CD4-positive, alpha-beta T cell treated with Interleukin-17A for 4 hours (primary cell): Measurements from ENCODE around the gene TRIM36.
A peak's percentile ranks its signal among the peaks of the same experiment; 100 is the strongest.

Experiments used
- DNase-seq: peaks from one replicate; pipeline ENCODE4 v3.0.0-alpha.2; 2020; ENCODE audit warnings: mixed read lengths

TRIM36 gene

GRCh38 chr5:115160975-115161475 lies 8.7 kb downstream of the TRIM36 start:
- no peak for DNase-seq

- DNase-seq, result no peak
Measured at GRCh38 chr5:115151208-115151805, 18.4 kb downstream of the TRIM36 start.

- DNase-seq, result no peak
Measured at GRCh38 chr5:115150512-115150911, 19.2 kb downstream of the TRIM36 start.

GRCh38 chr5:115147052-115147451 lies 22.7 kb downstream of the TRIM36 start:
- no peak for DNase-seq

GRCh38 chr5:115136294-115136693 lies 33.4 kb downstream of the TRIM36 start:
- DNase-seq, result no peak

GRCh38 chr5:115132465-115132864 lies 37.2 kb downstream of the TRIM36 start:
- no peak for DNase-seq

- DNase-seq, result no peak
Measured at GRCh38 chr5:115126303-115126702, 43.4 kb downstream of the TRIM36 start.

- no peak for DNase-seq
Measured at GRCh38 chr5:115124741-115125140, 45.0 kb downstream of the TRIM36 start.

GRCh38 chr5:115116001-115116400 lies 53.7 kb downstream of the TRIM36 start:
- DNase-seq, result no peak

GRCh38 chr5:115109840-115110239 lies 59.9 kb downstream of the TRIM36 start:
- no peak for DNase-seq

- no peak for DNase-seq
Measured at GRCh38 chr5:115109356-115109755, 60.4 kb downstream of the TRIM36 start.

GRCh38 chr5:115100319-115100955 lies 69.3 kb downstream of the TRIM36 start:
- DNase-seq, result no peak

GRCh38 chr5:115098041-115098702 lies 71.5 kb downstream of the TRIM36 start:
- DNase-seq, result peak; percentile 13

GRCh38 chr5:115097236-115097635 lies 72.5 kb downstream of the TRIM36 start:
- DNase-seq, result no peak

- DNase-seq, result no peak
Measured at GRCh38 chr5:115096034-115096769, 73.5 kb downstream of the TRIM36 start.

GRCh38 chr5:115087951-115088350 lies 81.8 kb downstream of the TRIM36 start:
- no peak for DNase-seq

- no peak for DNase-seq
Measured at GRCh38 chr5:115086473-115086872, 83.2 kb downstream of the TRIM36 start.

GRCh38 chr5:115084246-115084793 lies 85.4 kb downstream of the TRIM36 start:
- no peak for DNase-seq

GRCh38 chr5:115079924-115080623 lies 89.6 kb downstream of the TRIM36 start:
- no peak for DNase-seq
